Kidney (tissue), 14 donors: ENCODE data around the gene RNF7. TPM values are rescaled to one million over a fixed set of nuclear protein-coding genes. Genes with fewer than 3 reads are reported as not detected.

Source experiments
- DNase-seq, 5 donors: peaks; one replicate each; pipeline ENCODE4 v3.0.0-alpha.2; 2013 to 2020
- FAIRE-seq: peaks from 2 replicates; lab custom pipeline; 2012; peaks lifted over from hg19 to GRCh38; lab: Jason Lieb, UNC
- H3K27ac ChIP-seq, 2 donors: one replicate each; pipeline ENCODE4 v1.7.0; 2013; ENCODE audit warnings: low read depth in 2 of 2, low read length in 2 of 2, inconsistent platforms in 1 of 2
- H3K27me3 ChIP-seq: one replicate; pipeline ENCODE4 v1.7.1; 2013; ENCODE audit warnings: low read length, inconsistent platforms; ENCODE audit not compliant: control insufficient read depth, insufficient read depth
- H3K36me3 ChIP-seq, 3 donors: one replicate each; pipeline versions ENCODE4 v1.7.0 to v1.7.1; 2013; ENCODE audit warnings: low read length in 3 of 3, control low read depth in 1 of 3, inconsistent platforms in 1 of 3; ENCODE audit not compliant: insufficient read depth in 3 of 3, control insufficient read depth in 2 of 3
- H3K4me1 ChIP-seq, 3 donors: one replicate each; pipeline versions ENCODE4 v1.7.0 to v1.7.1; 2013; ENCODE audit warnings: low read length in 3 of 3, inconsistent platforms in 1 of 3, low read depth in 1 of 3; ENCODE audit not compliant: control insufficient read depth in 2 of 3, insufficient read depth in 2 of 3
- H3K4me3 ChIP-seq, 3 donors: one replicate each; pipeline versions ENCODE4 v1.7.0 to v1.8.1; 2013; ENCODE audit warnings: low read length in 3 of 3, control low read depth in 1 of 3, inconsistent platforms in 1 of 3
- H3K9ac ChIP-seq, 3 donors: one replicate each; pipeline versions ENCODE4 v1.7.0 to v1.7.1; 2013; ENCODE audit warnings: low read length in 3 of 3, control low read depth in 1 of 3, inconsistent platforms in 1 of 3
- H3K9me3 ChIP-seq, 3 donors: one replicate each; pipeline versions ENCODE4 v1.7.0 to v1.7.1; 2013; ENCODE audit warnings: low read length in 3 of 3, control low read depth in 1 of 3, inconsistent platforms in 1 of 3; ENCODE audit not compliant: control insufficient read depth in 2 of 3, insufficient read depth in 1 of 3
- intact Hi-C: fragments of 100-400 bp; cut with DNase I; formaldehyde crosslinking; loops from one replicate; pipeline ENCODE4 v1.11.1; 2022
- polyA plus RNA-seq: library from polyadenylated mRNA; stranded (reverse); fragments of 350-450 nt; fragmentation: Illumina TruSeq; extraction: RNeasy Lipid Tissue Mini Kit (QIAGEN cat#74804); gene quantifications from one replicate; pipeline ENCODE4 v1.2.3, GENCODE V29; 2014; ENCODE audit warnings: low read depth, low replicate concordance; ENCODE audit not compliant: insufficient read depth
- total RNA-seq: library from RNA; stranded (reverse); fragmentation: NEBNext Ultra II Directional; extraction: Animal tissue kit (Norgen Biotek cat#: 25700); gene quantifications from one replicate; pipeline ENCODE4 v1.2.1, GENCODE V29; 2021
- TF ChIP-seq, protein P1 (sequence below): IDR thresholded peaks from 3 replicates; pipeline ENCODE4 v1.5.1; 2012; ENCODE audit warnings: mild to moderate bottlenecking, moderate library complexity, borderline replicate concordance; ENCODE audit not compliant: insufficient read depth; ENCODE audit errors: extremely low read depth
- donor health status: control.
- donor health status: control.
- donor health status: control.
- donor health status: control.
- donor health status: control.
- donor health status: DM: yes; HTN: yes; CAD: no.
- donor health status: Normal renal cell carcinoma (clear cell type).

The RNF7 gene
- total and polyA plus RNA-seq, 2 donors from 2014 or later, result 83.2 to 138 TPM

DNA sequence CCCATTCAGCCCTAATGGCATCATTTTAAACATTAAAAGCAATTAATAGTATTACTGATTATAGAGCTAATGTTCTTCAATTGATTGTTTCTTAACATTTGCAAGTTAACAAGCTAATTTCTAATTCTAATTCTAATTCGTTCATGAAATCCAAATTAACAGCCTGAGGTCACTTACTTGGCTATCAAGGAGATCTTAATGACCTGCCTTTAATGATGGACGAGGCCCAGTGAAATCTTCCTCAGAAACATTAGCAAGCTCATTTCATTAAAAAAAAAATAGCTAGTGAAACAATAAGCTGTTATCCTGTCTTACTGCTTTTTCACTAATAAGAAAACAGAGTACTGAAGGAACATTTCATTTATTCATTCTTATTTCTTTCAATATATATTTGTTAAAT is 15.4 kb upstream of the RNF7 start:
- H3K9me3 ChIP-seq, result no peaks in the 10 kb centered on the region
- H3K4me1 ChIP-seq, result no peaks in the 10 kb centered on the region
- H3K36me3 ChIP-seq, result no peaks in the 10 kb centered on the region
- DNase-seq (no peak), FAIRE-seq (no peak)
- H3K27me3 ChIP-seq, result no peaks in the 10 kb centered on the region
- H3K4me3 ChIP-seq, result no peak overlapping the region
- H3K9ac ChIP-seq, result no peak overlapping the region
- no peak overlapping the region for H3K27ac ChIP-seq
- intact Hi-C loops, result no loop called here
- TF ChIP-seq, protein P1, sequence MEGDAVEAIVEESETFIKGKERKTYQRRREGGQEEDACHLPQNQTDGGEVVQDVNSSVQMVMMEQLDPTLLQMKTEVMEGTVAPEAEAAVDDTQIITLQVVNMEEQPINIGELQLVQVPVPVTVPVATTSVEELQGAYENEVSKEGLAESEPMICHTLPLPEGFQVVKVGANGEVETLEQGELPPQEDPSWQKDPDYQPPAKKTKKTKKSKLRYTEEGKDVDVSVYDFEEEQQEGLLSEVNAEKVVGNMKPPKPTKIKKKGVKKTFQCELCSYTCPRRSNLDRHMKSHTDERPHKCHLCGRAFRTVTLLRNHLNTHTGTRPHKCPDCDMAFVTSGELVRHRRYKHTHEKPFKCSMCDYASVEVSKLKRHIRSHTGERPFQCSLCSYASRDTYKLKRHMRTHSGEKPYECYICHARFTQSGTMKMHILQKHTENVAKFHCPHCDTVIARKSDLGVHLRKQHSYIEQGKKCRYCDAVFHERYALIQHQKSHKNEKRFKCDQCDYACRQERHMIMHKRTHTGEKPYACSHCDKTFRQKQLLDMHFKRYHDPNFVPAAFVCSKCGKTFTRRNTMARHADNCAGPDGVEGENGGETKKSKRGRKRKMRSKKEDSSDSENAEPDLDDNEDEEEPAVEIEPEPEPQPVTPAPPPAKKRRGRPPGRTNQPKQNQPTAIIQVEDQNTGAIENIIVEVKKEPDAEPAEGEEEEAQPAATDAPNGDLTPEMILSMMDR, result no peak

DNA sequence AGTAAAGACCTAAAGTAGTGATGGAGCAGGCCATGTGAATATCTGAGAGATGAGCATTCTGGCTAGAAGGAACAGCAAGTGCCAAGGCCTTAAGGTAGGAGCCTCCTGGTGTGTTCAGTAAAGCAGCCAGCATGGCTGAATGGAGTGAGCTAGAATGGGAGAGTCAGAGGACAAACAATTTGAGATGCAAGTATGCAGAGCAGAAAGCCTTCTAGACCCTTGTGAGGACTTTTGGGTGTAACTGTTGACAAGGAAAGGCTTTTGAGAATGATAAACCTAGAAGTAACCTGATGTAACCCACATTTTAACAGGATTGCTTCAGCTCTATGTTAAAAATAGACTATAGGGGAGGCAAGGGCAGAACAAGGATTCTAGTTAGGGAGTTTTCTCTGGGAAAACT is 14.8 kb upstream of the RNF7 start:
- Histone ChIP-seq H3K9me3 (no peaks in the 10 kb centered on the region), H3K4me1 (no peaks in the 10 kb centered on the region), H3K27ac (no peak overlapping the region), H3K4me3 (no peak overlapping the region), H3K27me3 (no peaks in the 10 kb centered on the region), H3K9ac (no peak overlapping the region), H3K36me3 (no peaks in the 10 kb centered on the region)
- FAIRE-seq, result no peak
- intact Hi-C loops, result no loop called here
- no peak for DNase-seq
- TF ChIP-seq, protein P1, result no peak

DNA sequence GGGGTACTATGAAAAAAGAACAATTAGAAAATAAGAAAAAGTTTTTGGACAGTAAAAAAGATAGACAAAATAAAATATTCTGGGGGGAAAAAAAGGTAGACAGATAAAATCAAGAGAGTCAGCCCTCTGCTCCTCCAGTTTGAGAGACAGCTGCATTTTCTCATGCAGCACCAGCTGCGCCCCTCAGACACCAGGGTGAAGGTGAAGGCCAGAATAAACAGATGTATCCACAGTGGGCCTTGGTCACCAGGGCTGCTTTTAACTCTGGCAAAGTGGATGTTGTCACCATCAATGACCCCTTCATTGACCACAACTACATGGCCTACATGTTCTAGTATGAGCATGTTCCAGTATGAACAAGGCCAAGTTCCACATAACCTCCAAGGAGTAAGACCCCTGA is 13.9 kb upstream of the RNF7 start:
- FAIRE-seq, result no peak
- intact Hi-C loops, result no loop called here

DNA sequence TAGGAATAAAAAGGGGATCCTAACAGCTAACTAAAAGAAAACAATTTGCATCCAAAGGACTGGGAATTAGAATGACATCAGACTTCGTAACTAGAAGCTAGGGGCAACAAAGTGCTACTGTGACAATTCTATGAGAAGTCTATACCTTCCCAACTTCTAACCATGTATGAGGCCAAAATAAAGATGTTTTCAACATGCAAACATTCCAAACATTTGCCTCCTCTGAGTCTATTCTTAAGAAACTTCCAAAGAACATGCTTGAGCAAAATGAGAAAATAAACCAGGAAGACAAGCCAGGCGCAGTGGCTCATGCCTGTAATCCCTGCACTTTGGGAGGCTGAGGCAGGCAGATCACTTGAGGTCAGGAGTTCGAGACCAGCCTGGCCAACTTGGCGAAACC is 13.1 kb upstream of the RNF7 start:
- intact Hi-C loops, result no loop called here
- Histone ChIP-seq H3K4me1 (no peaks in the 10 kb centered on the region), H3K9ac (no peak overlapping the region), H3K4me3 (no peak overlapping the region), H3K27ac (no peak overlapping the region), H3K9me3 (no peaks in the 10 kb centered on the region), H3K27me3 (no peaks in the 10 kb centered on the region), H3K36me3 (no peaks in the 10 kb centered on the region)
- DNase-seq, result no peak
- TF ChIP-seq, protein P1, result no peak
- FAIRE-seq, result no peak

More for the DNA sequence above, 13.9 kb upstream of the RNF7 start:
- no peaks in the 10 kb centered on the region for H3K9me3 ChIP-seq
- H3K4me1 ChIP-seq, result no peaks in the 10 kb centered on the region
- TF ChIP-seq, protein P1, result no peak
- no peak overlapping the region for H3K9ac ChIP-seq
- no peaks in the 10 kb centered on the region for H3K36me3 ChIP-seq
- H3K27me3 ChIP-seq, result no peaks in the 10 kb centered on the region
- no peak overlapping the region for H3K4me3 ChIP-seq
- no peak overlapping the region for H3K27ac ChIP-seq
- no peak for DNase-seq
